T-cell (primary cell): Measurements from ENCODE around the gene TNFRSF14. TPM values are rescaled to one million over a fixed set of nuclear protein-coding genes. Genes with fewer than 3 reads are reported as not detected.

ENCODE experiments used
- ATAC-seq, 4 experiments: fragments of 200-7000 bp in 3 of 4; fragments of 150-1000 bp in 1 of 4; cut with Tn5 transposase; replicated peaks in 1 of 4; 1 replicate in 3 of 4; 2 replicates in 1 of 4; pipeline ENCODE4 v1.10.0; 2021; ENCODE audit warnings: moderate library complexity in 3 of 4, mild to moderate bottlenecking in 2 of 4, moderate number of reproducible peaks in 1 of 4
- CTCF ChIA-PET, 2 donors: fragments of 300-600 bp; sonication (Branson Sonifier 250); formaldehyde crosslinking; loops; one replicate each; lab custom pipeline; 2022; ENCODE audit warnings: antibody characterized with exemption in 2 of 2; lab: Charles Lee
- POLR2A ChIA-PET, 2 donors: fragments of 300-600 bp; sonication (Branson Sonifier 250); formaldehyde crosslinking; loops; one replicate each; lab custom pipeline; 2022; ENCODE audit warnings: antibody characterized with exemption in 2 of 2; lab: Charles Lee
- DNase-seq, 35 experiments: peaks; one replicate each; pipeline versions ENCODE4 v3.0.0 to v3.0.0-alpha.2; 2013 to 2023
- H3K27ac ChIP-seq: one replicate; pipeline ENCODE4 v1.5.1; 2013; ENCODE audit warnings: low read length
- H3K27me3 ChIP-seq, 2 experiments: replicated peaks in 1 of 2; 1 replicate in 1 of 2; 2 replicates in 1 of 2; pipeline versions ENCODE4 v1.6.1 to v1.7.0; 2013; ENCODE audit warnings: low read length in 1 of 2, mixed read lengths in 1 of 2; ENCODE audit not compliant: control insufficient read depth in 2 of 2, insufficient read depth in 2 of 2; ENCODE audit errors: extremely low read depth in 1 of 2
- H3K36me3 ChIP-seq, 2 donors: 1 replicate in 1 of 2; 2 replicates in 1 of 2; pipeline versions ENCODE4 v1.6.1 to v1.7.0; 2013; ENCODE audit warnings: low read length in 1 of 2; ENCODE audit not compliant: control insufficient read depth in 2 of 2, insufficient read depth in 1 of 2; ENCODE audit errors: extremely low read depth in 1 of 2
- H3K4me1 ChIP-seq, 2 experiments: 1 replicate in 1 of 2; 2 replicates in 1 of 2; pipeline versions ENCODE4 v1.6.1 to v1.7.0; 2013; ENCODE audit warnings: low read length in 2 of 2, mixed read lengths in 1 of 2; ENCODE audit not compliant: insufficient read depth in 2 of 2, control insufficient read depth in 1 of 2; ENCODE audit errors: extremely low read depth in 1 of 2
- H3K4me3 ChIP-seq, 2 donors: 1 replicate in 1 of 2; 2 replicates in 1 of 2; pipeline versions ENCODE4 v1.5.1 to v1.7.0; 2013; ENCODE audit warnings: mild to moderate bottlenecking in 2 of 2, low read length in 1 of 2, moderate library complexity in 1 of 2; ENCODE audit not compliant: control insufficient read depth in 1 of 2; ENCODE audit errors: extremely low read depth in 1 of 2
- H3K9me3 ChIP-seq: 2 replicates; pipeline ENCODE4 v1.7.0; 2013
- H3K27ac Mint-ChIP-seq, 2 donors: one replicate each; pipeline ENCODE4 v1.8.0; 2020 to 2021; ENCODE audit warnings: mild to moderate bottlenecking in 2 of 2, mixed read lengths in 2 of 2
- H3K27me3 Mint-ChIP-seq, 2 donors: one replicate each; pipeline ENCODE4 v1.8.0; 2021 to 2022; ENCODE audit warnings: mixed read lengths in 2 of 2
- H3K36me3 Mint-ChIP-seq: one replicate; pipeline ENCODE4 v1.8.0; 2021; ENCODE audit warnings: mixed read lengths
- H3K4me1 Mint-ChIP-seq, 3 donors: one replicate each; pipeline ENCODE4 v1.8.0; 2020 to 2022; ENCODE audit warnings: mixed read lengths in 3 of 3, mild to moderate bottlenecking in 1 of 3
- H3K4me3 Mint-ChIP-seq, 3 donors: one replicate each; pipeline ENCODE4 v1.8.0; 2020 to 2022; ENCODE audit warnings: mild to moderate bottlenecking in 3 of 3, mixed read lengths in 3 of 3, moderate library complexity in 3 of 3
- H3K9me3 Mint-ChIP-seq, 3 donors: one replicate each; pipeline ENCODE4 v1.8.0; 2020 to 2022; ENCODE audit warnings: mixed read lengths in 3 of 3
- WGBS: methylation state at CpG from one replicate; pipeline ENCODE4 v1.1.5; 2013; ENCODE audit warnings: missing lambda C conversion rate; ENCODE audit not compliant: insufficient coverage; 5-methylcytosine and 5-hydroxymethylcytosine counted together
- total RNA-seq, 35 experiments: library from RNA in 6 of 35; stranded (reverse) in 6 of 35; fragments of 120-200 nt in 1 of 35; gene quantifications; one replicate each; pipeline versions ENCODE4 v1.2.1 to v1.2.4 and lab custom pipeline; 2013 to 2026

TNFRSF14 gene
- total RNA-seq, 5 donors from 2014 or later (not counting 1 experiment from before 2014, with no cell fraction given): 163 to 214 (median 211) TPM

- ATAC-seq (no peak), DNase-seq (peak in 1 of 35 experiments; percentile 44)
- ChIA-PET CTCF (interaction anchor here in 1 of 2 donors (1.3 to 1.4 kb wide), 3 partner anchors 9 to 54 kb away, joined by 3 to 4 read pairs (median 3); no protein-coding TSS in a partner anchor), POLR2A (no interaction called here)
- Mint-ChIP-seq H3K27ac (peak overlapping the region; percentile 94 to 96), H3K4me3 (peak overlapping the region; percentile 67 to 76 (median 75)), H3K27me3 (no peaks in the 10 kb centered on the region), H3K9me3 (peaks cover 0 to 5% (median 3%) of the 10 kb centered on the region in 3 donors), H3K4me1 (peaks cover 55 to 63% (median 60%) of the 10 kb centered on the region in 3 donors), H3K36me3 (peaks cover 4% of the 10 kb centered on the region)
- Histone ChIP-seq H3K9me3 (no peaks in the 10 kb centered on the region), H3K36me3 (no peaks in the 10 kb centered on the region), H3K27me3 (no peaks in the 10 kb centered on the region), H3K4me1 (peaks cover 24 to 81% of the 10 kb centered on the region in 2 experiments), H3K27ac (peak overlapping the region; percentile 99), H3K4me3 (peak overlapping the region in 1 of 2 donors; percentile 17)
- no CpG with 5 or more reads among the region's 4 CpGs for WGBS
Measured at GRCh38 chr1:2578758-2579118, 22.6 kb downstream of the TNFRSF14 start.

GRCh38 chr1:2580691-2581090 is 24.5 kb downstream of the TNFRSF14 start:
- ATAC-seq: no peak
- CTCF ChIA-PET: no interaction called here
- Histone ChIP-seq H3K27ac (no peak overlapping the region), H3K9me3 (no peaks in the 10 kb centered on the region), H3K36me3 (no peaks in the 10 kb centered on the region), H3K27me3 (no peaks in the 10 kb centered on the region), H3K4me3 (no peak overlapping the region), H3K4me1 (peaks cover 36 to 96% of the 10 kb centered on the region in 2 experiments)
- H3K9me3 Mint-ChIP-seq: no peaks in the 10 kb centered on the region
- no peak overlapping the region for H3K4me3 Mint-ChIP-seq
- WGBS: 82% methylated on average over 8 of the region's 10 CpGs
- peaks cover 71 to 83% (median 77%) of the 10 kb centered on the region in 3 donors for H3K4me1 Mint-ChIP-seq
- DNase-seq: no peak
- peaks cover 4% of the 10 kb centered on the region for H3K36me3 Mint-ChIP-seq
- no peaks in the 10 kb centered on the region for H3K27me3 Mint-ChIP-seq
- no peak overlapping the region for H3K27ac Mint-ChIP-seq
- POLR2A ChIA-PET: no interaction called here

DNA sequence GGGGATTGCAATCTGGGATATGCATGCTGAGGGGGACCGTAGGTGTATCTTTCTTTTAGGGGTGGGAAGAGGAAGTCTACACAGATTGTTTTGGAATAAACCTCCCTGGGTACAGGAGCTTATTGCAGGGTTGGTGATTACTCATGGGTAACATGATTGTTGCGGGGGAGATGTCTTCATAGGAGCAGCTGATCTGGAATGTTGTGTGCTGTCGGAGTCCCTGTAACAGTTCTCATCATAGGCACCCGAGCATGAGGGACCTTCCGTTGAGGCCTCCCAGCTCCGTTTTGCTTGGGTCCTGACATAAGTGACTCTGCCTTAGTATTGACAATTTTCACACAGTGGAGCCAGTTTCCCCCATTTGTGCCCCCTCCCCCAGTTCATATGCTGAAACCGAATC is 26.2 kb downstream of the TNFRSF14 start:
- WGBS: 90% methylated on average over 5 of the region's 7 CpGs
- ATAC-seq: no peak
- Mint-ChIP-seq H3K4me3 (peak overlapping the region in 1 of 3 donors; percentile 28), H3K36me3 (peaks cover 4% of the 10 kb centered on the region), H3K4me1 (peaks cover 66 to 70% (median 69%) of the 10 kb centered on the region in 3 donors), H3K27ac (peak overlapping the region; percentile 74), H3K27me3 (no peaks in the 10 kb centered on the region), H3K9me3 (no peaks in the 10 kb centered on the region)
- Histone ChIP-seq H3K27ac (no peak overlapping the region), H3K36me3 (no peaks in the 10 kb centered on the region), H3K27me3 (peaks cover 0 to 2% of the 10 kb centered on the region in 2 experiments), H3K9me3 (no peaks in the 10 kb centered on the region), H3K4me1 (peaks cover 29 to 86% of the 10 kb centered on the region in 2 experiments), H3K4me3 (no peak overlapping the region)
- CTCF ChIA-PET: no interaction called here
- DNase-seq: no peak
- POLR2A ChIA-PET: no interaction called here

DNA sequence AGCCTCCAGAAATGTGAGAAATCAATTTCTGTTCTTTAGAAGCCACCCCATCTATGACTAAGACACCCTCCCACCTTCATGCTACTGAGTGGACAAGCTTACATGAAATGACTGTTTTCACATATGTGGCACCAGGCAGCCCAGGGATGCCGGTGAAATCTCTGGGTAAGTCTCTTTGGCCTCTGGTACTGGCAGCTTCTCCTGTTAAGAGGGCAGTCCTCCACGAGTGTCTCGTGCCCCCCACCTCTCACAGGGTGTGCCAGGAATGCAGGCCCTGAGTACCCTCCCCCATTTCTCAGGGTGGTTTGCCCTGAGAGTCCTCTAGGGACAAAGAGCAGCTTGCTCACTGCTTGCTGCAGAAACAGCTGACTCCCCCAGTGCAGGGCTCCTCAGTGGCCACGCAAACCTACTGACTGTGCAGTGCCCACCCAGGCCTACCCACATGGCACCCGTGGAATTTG is 27.2 kb downstream of the TNFRSF14 start:
- Mint-ChIP-seq H3K27ac (peak overlapping the region; percentile 93 to 96), H3K4me3 (peak overlapping the region; percentile 23 to 83 (median 64)), H3K9me3 (no peaks in the 10 kb centered on the region), H3K27me3 (no peaks in the 10 kb centered on the region), H3K4me1 (peaks cover 63 to 64% (median 63%) of the 10 kb centered on the region in 3 donors), H3K36me3 (peaks cover 4% of the 10 kb centered on the region)
- ATAC-seq (no peak), DNase-seq (no peak)
- peak overlapping the region; percentile 96 for H3K27ac ChIP-seq
- WGBS: 70% methylated on average over 5 of the region's 5 CpGs
- peaks cover 0 to 2% of the 10 kb centered on the region in 2 experiments for H3K27me3 ChIP-seq
- H3K4me3 ChIP-seq: no peak overlapping the region
- CTCF ChIA-PET: no interaction called here
- no peaks in the 10 kb centered on the region for H3K36me3 ChIP-seq
- no peaks in the 10 kb centered on the region for H3K9me3 ChIP-seq
- POLR2A ChIA-PET: interaction anchor here in 1 of 2 donors (2.3 kb wide), 1 partner anchor 36 kb away, joined by 7 read pairs; no protein-coding TSS in a partner anchor
- peaks cover 29 to 86% of the 10 kb centered on the region in 2 experiments for H3K4me1 ChIP-seq

GRCh38 chr1:2583871-2584351 is 27.7 kb downstream of the TNFRSF14 start:
- H3K4me3 ChIP-seq: no peak overlapping the region
- Mint-ChIP-seq H3K36me3 (peaks cover 1% of the 10 kb centered on the region), H3K4me3 (peak overlapping the region; percentile 64 to 89 (median 83)), H3K27me3 (no peaks in the 10 kb centered on the region), H3K9me3 (no peaks in the 10 kb centered on the region), H3K27ac (peak overlapping the region; percentile 93 to 96), H3K4me1 (peaks cover 57 to 62% (median 59%) of the 10 kb centered on the region in 3 donors)
- peak overlapping the region; percentile 96 for H3K27ac ChIP-seq
- no peaks in the 10 kb centered on the region for H3K36me3 ChIP-seq
- CTCF ChIA-PET: interaction anchor here in 1 of 2 donors (2.1 to 2.5 kb wide), 2 partner anchors 28 to 58 kb away, joined by 9 to 11 read pairs; partner anchors contain the start of genes PANK4 and TNFRSF14
- POLR2A ChIA-PET: interaction anchor here (0.6 to 2.3 kb wide), 3 partner anchors 12 to 181 kb away, joined by 3 to 7 read pairs (median 4); no protein-coding TSS in a partner anchor
- peak in 33 of 35 experiments; percentile 29 to 81 (median 53) for DNase-seq
- ATAC-seq: peak in 1 of 4 experiments; percentile 30
- H3K4me1 ChIP-seq: peaks cover 26 to 84% of the 10 kb centered on the region in 2 experiments
- H3K9me3 ChIP-seq: no peaks in the 10 kb centered on the region
- H3K27me3 ChIP-seq: peaks cover 0 to 2% of the 10 kb centered on the region in 2 experiments
- 35% methylated on average over 12 of the region's 14 CpGs for WGBS

- peaks cover 22 to 76% of the 10 kb centered on the region in 2 experiments for H3K4me1 ChIP-seq
- peaks cover 0 to 2% of the 10 kb centered on the region in 2 experiments for H3K27me3 ChIP-seq
- peaks cover 48 to 54% (median 51%) of the 10 kb centered on the region in 3 donors for H3K4me1 Mint-ChIP-seq
- H3K36me3 ChIP-seq: peaks cover 0 to 6% of the 10 kb centered on the region in 2 donors
- WGBS: 32% methylated on average over 11 of the region's 12 CpGs
- DNase-seq (peak in 2 of 35 experiments; percentile 21 to 43), ATAC-seq (no peak)
- H3K9me3 ChIP-seq: no peaks in the 10 kb centered on the region
- ChIA-PET CTCF (interaction anchor here (0.6 to 2.5 kb wide), 8 partner anchors 23 to 169 kb away, joined by 3 to 11 read pairs (median 5); partner anchors contain the start of genes PANK4 (in 1 of the 2) and TNFRSF14 (in 1 of the 2)), POLR2A (interaction anchor here (0.6 to 2.3 kb wide), 3 partner anchors 11 to 182 kb away, joined by 3 to 7 read pairs (median 4); no protein-coding TSS in a partner anchor)
- H3K27me3 Mint-ChIP-seq: no peaks in the 10 kb centered on the region
- H3K27ac ChIP-seq: peak overlapping the region; percentile 96
- peak overlapping the region; percentile 93 to 96 for H3K27ac Mint-ChIP-seq
- peak overlapping the region; percentile 61 to 82 for H3K4me3 ChIP-seq
- no peaks in the 10 kb centered on the region for H3K9me3 Mint-ChIP-seq
- no peaks in the 10 kb centered on the region for H3K36me3 Mint-ChIP-seq
- H3K4me3 Mint-ChIP-seq: peak overlapping the region; percentile 83 to 89 (median 87)
Measured at GRCh38 chr1:2584686-2585317, 28.6 kb downstream of the TNFRSF14 start.
